GM12873 (cell line): ENCODE measurements around the gene YBEY.
A peak's percentile ranks its signal among the peaks of the same experiment; 100 is the strongest.

ENCODE experiments used
- CTCF ChIP-seq: IDR thresholded peaks from 2 replicates; pipeline ENCODE4 v1.5.1; 2012; ENCODE audit warnings: low read depth, mild to moderate bottlenecking, moderate library complexity, low read length, control low read depth; ENCODE audit not compliant: insufficient read depth; ENCODE audit errors: missing control alignments

The YBEY gene

GRCh38 chr21:46285761-46286647 lies at the start of gene YBEY:
TSS of gene YBEY (plus strand) at chr21:46286342. CDS start at chr21:46286914, 572 bp downstream.
- TF ChIP-seq CTCF = peak; percentile 45

- no peak for TF ChIP-seq CTCF
Measured at GRCh38 chr21:46237474-46237873, 48.7 kb upstream of the YBEY start.

GRCh38 chr21:46239817-46240325 lies 46.3 kb upstream of the YBEY start:
- TF ChIP-seq CTCF = no peak

GRCh38 chr21:46243325-46243724 lies 42.8 kb upstream of the YBEY start:
- TF ChIP-seq CTCF = no peak

GRCh38 chr21:46243960-46244361 lies 42.2 kb upstream of the YBEY start:
- TF ChIP-seq CTCF = no peak

GRCh38 chr21:46244602-46245001 lies 41.5 kb upstream of the YBEY start:
- TF ChIP-seq CTCF = no peak

GRCh38 chr21:46245213-46245915 lies 40.8 kb upstream of the YBEY start:
- no peak for TF ChIP-seq CTCF
